Astrocyte of the hippocampus (primary cell): ENCODE data around the gene CCDC171.

Source experiments
- DNase-seq: peaks from one replicate; pipeline ENCODE4 v3.0.0; 2011; ENCODE audit warnings: low read depth, low spot score

The CCDC171 gene

DNA sequence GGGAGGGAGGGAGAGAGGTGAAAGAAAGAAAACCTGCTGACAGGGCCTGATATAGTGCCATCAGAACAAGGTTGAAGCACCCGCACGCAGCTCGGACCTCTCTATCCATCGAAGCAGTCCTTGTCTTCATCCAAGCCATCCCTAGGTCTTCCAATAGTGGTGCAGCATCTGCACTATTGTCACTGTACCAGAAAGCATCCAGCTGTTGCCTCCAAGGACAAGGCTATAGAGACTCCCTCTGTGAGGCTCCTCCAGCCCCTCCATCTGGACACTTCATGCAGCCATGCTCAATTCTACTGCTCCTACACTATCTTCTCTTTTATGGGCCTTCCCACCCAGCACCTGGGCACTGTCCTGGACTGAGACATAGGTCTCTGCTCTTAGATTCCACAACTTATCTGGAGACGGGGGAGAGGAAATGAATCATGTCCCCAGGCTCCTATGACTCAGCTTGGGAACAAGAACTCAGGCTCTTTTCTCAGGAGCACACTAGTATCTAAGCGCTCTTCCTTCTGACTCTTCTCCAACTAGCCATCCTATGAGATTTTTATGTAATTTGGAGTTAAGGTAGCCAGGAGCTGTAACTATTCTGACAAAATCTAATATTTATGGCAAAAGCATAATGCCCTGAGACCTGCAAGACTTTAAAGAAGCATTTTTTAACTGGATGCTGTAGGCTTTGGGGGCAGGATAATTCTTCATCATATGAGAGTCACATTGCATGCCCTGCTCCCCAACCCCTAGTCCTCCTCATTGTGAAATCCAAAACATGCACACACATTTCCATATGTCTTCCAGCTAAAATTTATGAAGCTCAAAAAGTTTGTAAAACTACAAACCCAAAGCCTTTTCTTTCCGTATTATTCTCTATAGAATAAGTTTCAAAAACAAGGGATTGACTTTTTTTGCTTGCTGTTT, 446.8 kb downstream of the CCDC171 start:
- peak; percentile 64 for DNase-seq

DNA sequence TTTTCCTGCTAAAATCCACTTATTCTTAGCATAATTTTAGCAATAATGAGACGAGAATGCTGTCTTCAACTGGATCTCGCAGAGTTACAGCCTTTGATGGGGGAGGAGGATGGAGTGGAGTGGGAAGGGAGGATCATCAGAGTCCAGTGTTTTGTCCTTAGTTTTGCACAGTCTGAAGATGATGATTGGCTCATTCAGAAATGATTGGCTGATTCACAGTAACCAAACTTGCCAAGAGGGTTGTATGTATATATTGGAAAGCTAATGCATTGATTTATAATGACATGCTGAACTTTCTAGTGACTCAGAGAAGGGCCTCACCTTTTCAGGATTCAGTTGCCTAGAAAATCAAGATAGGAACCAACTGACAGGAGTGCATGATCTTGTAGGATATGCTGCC, 448.0 kb downstream of the CCDC171 start:
- no peak for DNase-seq

DNA sequence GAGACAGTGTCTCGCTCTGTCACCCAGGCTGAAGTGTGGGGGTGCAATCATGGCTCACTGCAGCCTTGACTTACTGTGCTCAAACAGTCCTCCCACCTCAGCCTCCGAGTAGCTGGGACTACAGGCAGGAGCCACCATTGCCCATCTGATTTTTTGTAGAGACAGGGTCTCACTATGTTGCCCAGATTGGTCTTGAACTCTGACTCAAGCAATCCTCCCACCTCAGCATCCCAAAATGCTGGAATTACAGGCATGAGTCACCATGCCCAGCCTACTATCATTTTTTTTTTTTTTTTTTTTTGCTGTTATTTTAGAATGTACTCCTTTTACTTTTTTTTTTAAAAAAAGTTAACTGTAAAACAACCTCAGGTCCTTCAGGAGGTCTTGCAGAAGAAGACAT, 449.0 kb downstream of the CCDC171 start:
- DNase-seq, result no peak

DNA sequence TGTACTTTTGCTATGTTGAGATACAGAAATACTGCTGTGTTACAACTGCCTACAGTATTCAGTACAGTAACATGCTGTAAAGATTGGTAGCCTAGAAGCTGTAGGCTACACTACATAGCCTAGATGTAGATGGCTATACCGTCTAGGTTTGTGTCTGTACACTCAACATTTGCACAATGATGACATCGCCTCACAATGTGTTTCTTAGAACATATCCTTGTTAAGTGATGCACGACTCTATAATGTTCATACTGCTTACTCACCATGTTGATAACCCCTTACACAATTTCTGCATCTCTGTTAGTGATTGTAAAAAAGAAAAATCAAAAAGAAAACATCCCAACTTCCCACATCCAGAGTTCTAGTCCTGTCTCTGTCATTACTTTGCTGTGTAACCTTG, 450.0 kb downstream of the CCDC171 start:
- no peak for DNase-seq

DNA sequence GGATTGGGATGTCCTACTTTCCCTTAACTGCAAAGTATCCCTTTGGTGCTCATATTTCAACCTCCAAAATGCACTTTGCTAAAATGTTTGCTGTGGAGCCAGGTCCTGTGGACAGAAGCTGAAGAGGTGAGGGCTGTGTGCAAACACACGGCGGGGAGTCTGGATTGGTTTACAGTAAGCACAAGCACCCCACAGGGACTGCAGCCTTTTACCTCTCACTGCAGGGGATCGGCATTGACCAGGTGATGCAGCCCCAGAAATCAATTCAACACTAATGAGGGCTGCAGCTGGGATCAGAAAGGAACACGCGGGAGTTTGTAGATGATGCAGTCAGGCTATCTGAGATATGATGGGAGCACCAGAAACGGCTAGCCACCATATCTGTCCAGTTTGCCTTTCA, 450.9 kb downstream of the CCDC171 start:
- DNase-seq, result no peak

DNA sequence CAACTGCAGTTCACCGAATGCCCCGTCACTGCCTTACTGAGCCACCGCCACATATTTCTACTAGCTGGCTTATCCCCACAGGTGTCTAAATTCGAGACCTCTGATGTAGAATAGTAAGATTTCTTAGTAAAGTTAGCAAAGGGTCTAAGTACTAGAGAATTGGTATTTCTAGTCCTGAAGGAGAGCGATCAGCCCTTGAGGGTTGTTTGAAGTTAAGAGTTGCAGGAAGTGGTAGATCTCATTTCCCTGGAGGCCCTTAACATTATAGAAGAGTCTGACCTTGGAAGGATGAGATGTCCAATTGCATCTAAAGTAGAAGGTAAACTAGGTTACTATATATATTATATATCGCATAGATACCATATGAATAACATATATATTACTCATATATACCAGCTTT, 451.8 kb downstream of the CCDC171 start:
- DNase-seq, result no peak

DNA sequence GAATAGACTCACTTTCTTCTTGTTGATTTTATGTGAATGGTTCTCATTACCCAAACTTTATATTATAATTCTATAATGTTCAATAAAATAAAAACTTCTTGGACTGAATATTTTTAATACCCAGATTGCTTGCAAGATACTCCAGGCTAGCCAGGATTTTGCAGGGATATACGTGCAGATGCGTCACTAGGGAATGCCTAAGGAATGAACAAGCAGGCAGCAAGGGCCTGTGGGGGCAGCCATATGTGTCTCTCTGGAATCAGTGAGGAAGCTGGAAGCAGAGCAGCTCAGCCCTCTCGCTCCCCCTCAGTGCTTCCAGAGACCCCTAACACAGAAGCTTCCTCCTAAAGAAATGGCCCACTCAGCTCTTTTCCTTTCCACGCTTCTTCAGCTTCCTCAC, 457.4 kb downstream of the CCDC171 start:
- no peak for DNase-seq

DNA sequence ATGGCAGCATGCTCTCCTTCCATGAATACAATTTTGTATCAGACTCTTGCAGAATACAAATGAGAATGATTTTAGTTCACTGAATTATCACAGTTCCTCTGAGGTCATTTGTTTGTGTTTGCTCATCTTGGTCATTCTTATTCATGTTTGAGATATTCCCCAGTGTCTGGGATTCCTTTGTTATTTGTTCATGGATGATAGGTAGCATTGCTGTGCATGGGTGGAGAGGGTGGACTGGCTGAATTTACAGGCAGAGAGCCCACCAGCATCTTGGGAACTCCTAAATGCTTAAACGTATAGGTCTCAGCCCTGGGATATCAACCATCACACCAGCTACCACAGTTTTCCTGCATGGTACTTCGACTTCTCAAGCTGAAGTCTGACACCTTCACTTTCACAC, 459.8 kb downstream of the CCDC171 start:
- DNase-seq, result peak; percentile 18

DNA sequence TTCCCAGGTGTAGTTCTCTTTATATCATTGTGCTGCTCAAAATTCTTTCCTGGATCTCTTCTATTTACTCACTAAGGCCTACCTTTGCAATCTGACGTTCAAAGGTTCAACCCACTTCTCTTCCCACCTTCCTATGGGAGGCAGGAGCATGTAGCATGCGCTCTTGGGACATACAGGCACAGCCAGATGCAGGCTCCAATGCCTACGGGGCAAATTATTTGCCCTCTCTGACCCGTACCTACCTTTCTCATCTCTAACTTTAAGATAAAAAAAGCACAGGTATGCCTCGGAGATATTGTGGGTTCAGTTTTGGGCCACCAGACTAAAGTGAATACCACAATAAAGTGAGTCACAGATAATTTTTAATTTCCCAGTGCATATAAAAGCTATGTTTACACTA, 460.5 kb downstream of the CCDC171 start:
- no peak for DNase-seq

DNA sequence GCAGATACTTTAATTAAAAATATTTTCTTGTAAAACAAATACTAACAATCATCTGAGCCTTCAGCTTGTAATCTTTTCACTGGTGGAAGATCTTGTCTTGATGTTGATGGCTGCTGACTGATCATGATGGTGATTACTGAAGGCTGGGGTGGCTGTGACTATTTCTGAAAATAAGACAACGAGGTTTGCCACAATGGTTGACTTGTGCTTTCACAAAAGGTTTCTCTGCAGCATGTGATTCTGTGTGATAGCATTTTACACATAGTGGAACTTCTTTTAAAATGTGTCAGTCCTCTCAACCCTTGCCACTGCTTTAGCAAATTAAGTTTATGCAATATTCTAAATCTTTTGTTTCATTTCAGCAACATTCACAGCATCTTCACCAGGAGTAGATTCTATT, 461.0 kb downstream of the CCDC171 start:
- no peak for DNase-seq

DNA sequence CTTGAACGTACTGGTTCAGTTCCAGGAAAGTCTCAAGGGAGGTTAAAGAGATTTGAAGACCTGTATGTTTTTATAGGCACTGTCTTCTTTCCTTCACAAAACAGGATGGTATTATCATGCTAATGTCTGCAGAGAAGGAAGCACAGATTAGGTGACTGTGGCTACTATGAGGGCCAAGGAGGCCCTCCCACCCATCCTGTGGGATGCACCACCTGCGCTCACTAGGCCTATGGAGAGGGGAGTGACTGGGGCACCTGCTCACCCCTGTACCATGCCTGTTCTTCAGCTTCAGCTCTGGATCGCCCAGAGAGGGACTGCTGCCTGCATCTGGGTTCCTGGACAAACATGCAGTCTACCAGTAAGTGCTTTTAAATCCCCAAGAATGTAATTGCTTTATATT, 469.4 kb downstream of the CCDC171 start:
- DNase-seq, result no peak

DNA sequence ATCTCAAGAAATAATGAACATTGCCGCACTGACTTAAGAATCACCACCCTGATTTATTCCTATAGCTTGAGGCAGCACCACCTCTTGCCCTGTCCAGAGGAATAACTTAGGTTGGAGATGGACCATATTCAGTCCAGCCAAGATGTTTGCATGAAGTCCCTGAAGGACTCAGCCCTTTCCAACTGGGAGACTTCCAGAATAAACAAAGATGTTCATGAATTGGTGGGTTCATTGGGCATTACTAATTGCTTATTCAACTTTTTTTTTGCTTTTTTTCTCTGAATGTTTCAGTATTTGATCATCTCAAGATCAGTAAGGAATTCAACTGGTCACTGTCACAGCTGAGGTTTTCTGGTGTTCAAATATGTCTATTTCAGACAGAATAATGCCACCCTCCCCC, 470.6 kb downstream of the CCDC171 start:
- peak; percentile 66 for DNase-seq
